GM19467 (cell line): ENCODE data around the gene RNF112.

Experiments used
- ATAC-seq: cut with Tn5 transposase; IDR thresholded peaks from one replicate; pipeline ENCODE4 v1.9.1; 2021; ENCODE audit warnings: mild to moderate bottlenecking, moderate library complexity; ENCODE audit not compliant: unreplicated experiment

RNF112 gene

DNA sequence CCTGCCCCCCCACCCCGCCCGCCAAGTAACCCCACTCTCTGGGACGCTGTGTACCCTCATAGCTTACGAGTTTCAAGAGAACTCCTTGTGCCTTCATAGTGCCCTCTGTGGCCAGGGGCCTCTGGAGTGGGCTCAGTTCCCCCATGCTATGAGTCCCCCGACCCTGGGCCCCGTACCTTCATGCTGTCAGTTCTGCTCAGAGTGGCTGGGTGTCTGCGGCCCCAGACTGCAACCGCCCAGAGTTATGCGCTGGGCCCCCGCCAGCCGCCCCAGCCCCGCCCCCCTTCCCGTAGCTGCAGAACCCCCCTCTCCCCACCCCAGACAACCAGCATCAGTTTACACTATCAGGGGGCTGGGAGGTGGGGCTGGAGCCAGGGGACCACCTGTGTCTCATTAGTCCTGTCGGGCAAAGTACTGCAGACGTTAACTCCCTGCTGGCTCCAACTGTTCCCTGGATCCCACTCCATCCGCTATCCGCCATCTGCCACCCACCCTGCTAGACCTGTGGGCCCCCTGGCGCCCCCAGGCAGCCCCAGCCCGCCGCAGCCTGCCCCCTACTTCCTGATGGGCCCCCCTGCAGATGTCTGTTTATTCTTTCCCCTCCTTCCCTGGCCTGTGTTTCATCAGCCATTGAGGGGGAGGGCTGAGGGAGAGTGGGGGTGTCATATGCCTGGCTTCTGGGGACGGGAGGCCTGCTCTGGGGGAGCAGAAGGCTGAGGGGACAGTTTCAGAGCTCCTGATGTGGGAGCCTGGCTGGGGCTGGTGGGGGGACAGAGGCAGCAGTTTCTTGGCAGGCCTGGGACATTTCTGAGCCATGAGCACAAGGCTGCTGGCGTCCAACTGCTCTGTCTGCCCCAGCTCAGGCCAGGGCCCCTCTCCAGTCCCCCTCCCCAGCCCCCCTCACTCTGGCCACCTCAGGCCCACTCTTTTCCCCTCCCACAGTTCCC is 23.8 kb upstream of the RNF112 start, which contains the start of gene MFAP4:
MFAP4 (minus strand) TSS at position 217 of the 947 bp plus-strand sequence; CDS start at position 182, 35 bp downstream.
- no peak for ATAC-seq

DNA sequence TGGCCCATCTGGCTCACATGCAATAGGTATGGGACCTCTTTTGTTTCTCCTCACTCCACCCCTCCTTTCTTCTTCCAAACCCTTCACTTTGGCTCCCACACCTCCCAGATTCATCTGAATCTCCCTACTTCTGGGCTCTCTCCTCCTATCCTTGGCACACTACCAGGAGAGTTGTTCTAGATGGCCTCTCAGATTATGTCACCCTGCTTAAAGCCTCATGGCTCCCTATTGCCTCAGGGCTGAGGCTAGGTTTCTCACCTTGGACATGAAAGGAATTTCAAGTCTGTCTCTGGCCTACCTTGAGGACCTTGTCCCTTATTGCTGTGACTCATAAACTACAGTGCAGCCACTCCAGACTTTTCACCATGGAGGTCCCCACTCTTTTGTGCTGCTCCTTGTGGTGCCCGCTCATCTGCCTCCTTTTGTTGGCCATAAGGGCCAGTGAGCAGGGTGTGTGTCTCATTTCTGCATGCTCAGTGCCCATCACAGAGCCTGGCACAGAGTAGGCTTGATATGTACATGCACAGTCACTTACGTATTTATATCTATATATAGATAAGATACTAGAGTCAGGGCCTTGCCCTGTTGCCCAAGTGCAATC is 23.0 kb upstream of the RNF112 start:
- ATAC-seq, result no peak

- ATAC-seq, result no peak
These were observed 21.9 kb upstream of the RNF112 start for GRCh38 chr17:19388791-19389785.

- ATAC-seq, result no peak
These were observed 20.1 kb upstream of the RNF112 start for GRCh38 chr17:19390951-19391350.

DNA sequence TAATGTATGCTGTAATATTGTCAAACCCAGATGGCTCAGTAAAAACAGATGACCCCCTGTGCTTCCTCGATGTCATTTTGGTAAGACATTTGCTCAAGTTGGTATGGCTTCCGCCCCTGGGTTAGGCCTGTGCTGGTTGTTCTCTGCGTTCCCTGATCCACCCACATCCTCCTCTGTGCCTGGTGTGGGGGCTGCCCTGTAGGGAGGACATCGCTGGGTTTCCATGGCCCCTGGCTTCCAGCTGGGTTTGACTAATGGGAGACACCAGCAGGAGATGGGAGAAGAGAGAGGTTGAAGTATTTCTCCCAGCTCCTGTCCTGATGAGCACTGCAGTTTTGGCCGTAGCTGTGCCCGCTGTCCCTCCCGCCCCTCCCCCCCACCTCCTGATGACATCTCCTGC is 19.6 kb upstream of the RNF112 start:
- ATAC-seq, result no peak

DNA sequence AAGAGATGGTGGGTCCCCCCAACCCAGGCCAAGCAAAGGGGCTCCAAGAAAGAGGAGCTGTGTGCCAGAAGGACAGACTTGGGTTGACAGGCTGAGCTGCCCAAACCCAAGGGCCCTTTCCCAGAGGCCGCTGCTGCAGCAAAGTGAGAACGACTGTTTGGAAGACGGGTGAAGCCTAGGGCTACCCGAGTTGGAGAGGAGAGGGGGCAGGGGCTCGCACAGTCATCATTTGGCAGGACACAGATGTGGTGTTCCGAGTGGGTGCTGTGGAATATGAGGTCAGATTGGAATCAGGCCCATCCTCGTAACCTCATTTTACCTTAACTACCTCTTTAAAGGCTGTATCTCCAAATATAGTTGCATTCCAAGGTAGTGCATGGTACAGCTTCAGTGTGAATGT is 18.7 kb upstream of the RNF112 start:
- no peak for ATAC-seq

GRCh38 chr17:19397556-19398041 is 13.4 kb upstream of the RNF112 start:
- ATAC-seq, result no peak

GRCh38 chr17:19398301-19399181 is 12.5 kb upstream of the RNF112 start:
- no peak for ATAC-seq

DNA sequence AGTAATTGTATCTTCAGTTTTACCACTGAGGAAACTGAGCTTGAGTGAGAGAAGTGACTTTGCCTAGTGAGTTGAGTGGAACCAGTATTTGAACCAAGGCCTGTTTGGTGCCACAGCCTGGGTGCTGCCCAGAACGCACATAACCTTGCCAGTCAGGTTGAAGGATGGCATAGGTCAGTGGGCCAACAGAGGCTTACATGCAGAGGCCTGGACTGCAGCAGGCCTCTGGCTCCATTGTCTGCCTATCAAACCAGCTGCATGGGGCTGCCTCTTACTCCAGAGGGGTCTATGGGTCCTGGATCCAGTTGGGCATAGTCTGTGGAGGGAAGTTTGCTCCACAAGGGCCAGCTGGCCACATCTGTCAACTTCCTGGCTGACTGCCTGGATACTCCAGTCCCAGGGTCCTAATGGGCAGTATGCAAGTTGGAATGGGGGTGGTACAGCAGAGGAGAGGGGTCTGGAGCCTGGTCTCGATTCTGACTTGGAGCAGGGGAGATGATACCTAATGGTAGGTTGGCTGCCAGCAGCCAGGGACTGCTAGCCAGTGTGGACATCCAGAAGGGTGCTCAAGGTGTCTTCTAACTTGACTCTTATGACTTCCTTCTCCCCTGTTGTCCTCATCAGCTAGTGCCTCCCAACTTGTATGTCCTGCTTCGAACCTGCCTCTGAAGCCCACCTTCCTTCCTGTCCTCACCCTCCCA is 11.1 kb upstream of the RNF112 start:
- ATAC-seq, result no peak

DNA sequence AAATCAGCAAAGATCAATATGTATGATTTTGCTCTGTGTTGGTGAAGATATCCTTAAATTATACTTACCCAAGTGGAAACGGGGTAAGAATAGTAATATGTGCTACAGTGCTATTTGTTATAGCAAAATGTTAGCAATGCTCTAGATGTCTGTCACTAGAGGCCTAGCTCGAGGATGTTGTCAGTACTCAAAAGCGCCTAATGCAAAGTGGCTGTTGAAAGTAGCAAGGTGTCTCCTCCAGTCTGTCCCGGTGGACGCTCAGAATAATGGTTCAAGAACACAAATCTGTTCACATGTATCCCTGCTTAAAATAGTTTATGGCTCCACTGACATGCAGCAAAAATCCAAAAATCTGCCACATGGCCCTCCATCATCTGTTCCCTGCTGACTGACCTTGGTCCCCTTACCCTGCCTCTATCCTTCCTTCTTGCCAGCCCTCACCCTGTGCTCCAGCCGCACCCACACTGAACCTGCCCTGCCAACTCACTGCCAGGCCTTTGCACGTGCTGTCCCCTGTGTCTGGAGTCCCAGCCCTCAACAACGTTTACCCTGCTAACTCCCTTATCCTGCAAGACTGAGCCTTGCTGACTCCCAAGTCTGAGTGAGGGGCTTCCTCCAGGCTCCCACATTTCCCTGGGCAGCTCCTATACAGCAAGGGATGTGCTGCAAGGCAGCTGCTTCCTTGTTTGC is 9.6 kb upstream of the RNF112 start:
- ATAC-seq, result no peak

GRCh38 chr17:19402171-19402570 is 8.9 kb upstream of the RNF112 start:
- no peak for ATAC-seq

- no peak for ATAC-seq
These were observed 8.0 kb upstream of the RNF112 start for GRCh38 chr17:19403021-19403420.

- no peak for ATAC-seq
These were observed 6.8 kb upstream of the RNF112 start for GRCh38 chr17:19404264-19404663.

- no peak for ATAC-seq
These were observed 5.9 kb upstream of the RNF112 start for GRCh38 chr17:19405114-19405513.

DNA sequence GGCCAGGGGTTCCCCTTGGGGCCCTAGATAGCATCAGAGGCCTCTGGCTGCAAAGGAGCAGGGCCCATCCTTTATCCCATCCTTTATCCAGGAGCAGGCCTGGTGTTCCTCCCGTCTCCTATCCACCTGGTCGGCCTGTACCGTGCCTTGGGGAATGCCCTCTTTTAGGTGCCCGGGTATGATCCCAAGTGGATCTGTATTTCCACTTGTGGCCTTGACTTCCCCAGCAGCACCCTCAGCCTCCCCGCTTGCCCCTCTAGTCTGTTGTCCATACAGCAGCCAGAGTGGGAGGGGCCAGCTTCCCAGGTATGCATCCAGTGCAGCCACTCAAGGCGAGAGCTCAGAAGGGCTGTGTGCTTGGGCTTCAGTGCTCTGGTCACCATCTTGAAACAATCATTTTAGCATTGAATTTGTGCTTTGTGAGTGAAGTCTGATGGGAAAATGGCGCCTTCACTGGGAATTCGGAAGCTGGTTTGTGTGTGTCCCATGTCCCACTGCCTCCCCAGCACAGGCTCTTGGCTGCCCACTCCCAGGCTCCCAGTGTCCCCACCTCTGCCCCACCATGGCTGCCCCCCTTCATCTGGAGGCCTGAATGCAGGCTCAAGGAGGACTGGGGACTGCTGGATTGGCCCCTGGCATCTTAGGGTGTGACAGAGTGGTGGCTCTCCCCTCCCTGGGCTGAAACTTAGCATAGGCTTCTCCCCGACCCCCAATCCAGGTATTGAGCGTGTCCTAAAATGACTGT is 3.3 kb upstream of the RNF112 start:
- ATAC-seq, result no peak

DNA sequence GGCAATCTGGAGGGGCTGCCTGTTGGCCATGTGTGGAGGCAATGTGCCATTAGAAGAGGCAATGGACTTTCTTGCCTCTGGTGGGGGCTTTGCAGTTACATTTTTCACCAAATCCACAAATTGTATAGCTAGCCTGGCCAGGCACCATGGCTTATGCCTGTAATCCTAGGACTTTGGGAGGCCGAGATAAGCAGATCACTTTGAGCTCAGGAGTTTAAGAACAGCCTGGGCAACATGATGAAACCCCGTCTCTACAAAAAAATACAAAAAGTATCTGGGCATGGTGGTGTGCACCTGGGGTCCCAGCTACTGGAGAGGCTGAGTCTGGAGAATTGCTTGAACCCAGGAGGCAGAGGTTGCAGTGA is 2.7 kb upstream of the RNF112 start:
- ATAC-seq, result no peak

DNA sequence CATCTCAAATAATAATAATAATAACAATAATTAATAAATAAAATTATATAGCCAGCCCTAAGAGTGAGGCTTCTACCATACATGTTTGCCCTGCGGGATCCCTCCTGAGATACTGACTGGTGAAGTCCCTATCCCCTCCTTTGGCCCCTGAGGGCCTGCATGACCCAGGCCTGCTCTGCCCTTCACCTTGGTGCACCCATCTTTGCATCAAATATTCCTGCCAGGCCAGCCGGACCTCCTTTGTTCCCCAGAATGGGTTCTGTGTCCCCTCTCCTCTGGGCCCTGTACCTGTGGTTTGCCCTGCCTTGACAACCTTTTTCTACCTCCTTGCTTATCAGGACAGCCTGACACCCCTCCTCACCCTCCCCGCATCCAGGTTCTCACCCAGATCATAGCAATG is 2.0 kb upstream of the RNF112 start:
- ATAC-seq, result no peak

DNA sequence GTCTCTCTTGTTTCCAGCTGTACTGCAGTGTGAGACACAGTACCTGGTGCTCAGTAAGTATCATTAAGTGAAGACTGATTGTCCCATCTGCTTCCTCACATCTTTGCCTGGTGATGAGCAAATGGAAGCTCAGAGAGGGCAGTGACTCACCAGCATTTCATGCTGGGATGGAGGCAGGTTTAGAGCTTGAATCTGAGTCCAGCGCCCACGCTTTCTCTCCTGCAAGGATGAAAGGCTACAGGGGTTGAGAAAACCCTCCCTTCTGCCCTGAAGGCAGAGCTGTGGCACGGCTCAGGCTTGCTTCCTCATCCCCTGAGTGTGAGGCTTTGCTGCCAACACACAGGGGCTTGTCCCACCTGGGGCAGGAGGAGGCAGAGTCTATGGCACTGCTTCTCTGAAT is 1.5 kb upstream of the RNF112 start:
- ATAC-seq, result no peak
